Smooth muscle cell of the brain vasculature (primary cell): ENCODE measurements around the gene STN1.
"Not testable (repeated sequence)": the region's sequence is repeated elsewhere in the genome, so short reads cannot be mapped to it uniquely, and the experiment has no call there.

Experiments used
- DNase-seq: peaks from one replicate; pipeline ENCODE4 v3.0.0-alpha.2; 2012; ENCODE audit warnings: low read depth, low spot score

The STN1 gene

GRCh38 chr10:103861505-103861904 lies 56.5 kb downstream of the STN1 start:
- no peak for DNase-seq

- no peak for DNase-seq
These were observed 58.6 kb downstream of the STN1 start for GRCh38 chr10:103859161-103860086.

GRCh38 chr10:103858360-103858759 lies 59.6 kb downstream of the STN1 start:
- no peak for DNase-seq

- no peak for DNase-seq
These were observed 61.2 kb downstream of the STN1 start for GRCh38 chr10:103856797-103857170.

GRCh38 chr10:103855852-103856796 lies 61.9 kb downstream of the STN1 start:
- DNase-seq: no peak

GRCh38 chr10:103855424-103855823 lies 62.6 kb downstream of the STN1 start, which contains the start of gene SH3PXD2A:
SH3PXD2A (minus strand) TSS chr10:103855576; CDS start chr10:103855266, 310 bp downstream.
- no peak for DNase-seq

GRCh38 chr10:103854686-103855391 lies 63.1 kb downstream of the STN1 start:
- no peak for DNase-seq

- no peak for DNase-seq
These were observed 63.7 kb downstream of the STN1 start for GRCh38 chr10:103854265-103854685.

- no peak for DNase-seq
These were observed 64.3 kb downstream of the STN1 start for GRCh38 chr10:103853428-103854264.

- DNase-seq: no peak
These were observed 65.1 kb downstream of the STN1 start for GRCh38 chr10:103852856-103853255.

GRCh38 chr10:103852189-103852711 lies 65.7 kb downstream of the STN1 start:
- no peak for DNase-seq

- DNase-seq: no peak
These were observed 66.7 kb downstream of the STN1 start for GRCh38 chr10:103851261-103851660.

- DNase-seq: no peak
These were observed 67.5 kb downstream of the STN1 start for GRCh38 chr10:103850572-103850895.

- no peak for DNase-seq
These were observed 68.0 kb downstream of the STN1 start for GRCh38 chr10:103849880-103850571.

- DNase-seq: no peak
These were observed 68.6 kb downstream of the STN1 start for GRCh38 chr10:103849212-103849877.

GRCh38 chr10:103847909-103848468 lies 70.0 kb downstream of the STN1 start:
- no peak for DNase-seq

GRCh38 chr10:103847346-103847745 lies 70.6 kb downstream of the STN1 start:
- no peak for DNase-seq

GRCh38 chr10:103845972-103846371 lies 72.0 kb downstream of the STN1 start:
- no peak for DNase-seq

- not testable (repeated sequence) for DNase-seq
These were observed 72.6 kb downstream of the STN1 start for GRCh38 chr10:103845346-103845745.
